ENCODE measurements around the gene STX1A.

DNA sequence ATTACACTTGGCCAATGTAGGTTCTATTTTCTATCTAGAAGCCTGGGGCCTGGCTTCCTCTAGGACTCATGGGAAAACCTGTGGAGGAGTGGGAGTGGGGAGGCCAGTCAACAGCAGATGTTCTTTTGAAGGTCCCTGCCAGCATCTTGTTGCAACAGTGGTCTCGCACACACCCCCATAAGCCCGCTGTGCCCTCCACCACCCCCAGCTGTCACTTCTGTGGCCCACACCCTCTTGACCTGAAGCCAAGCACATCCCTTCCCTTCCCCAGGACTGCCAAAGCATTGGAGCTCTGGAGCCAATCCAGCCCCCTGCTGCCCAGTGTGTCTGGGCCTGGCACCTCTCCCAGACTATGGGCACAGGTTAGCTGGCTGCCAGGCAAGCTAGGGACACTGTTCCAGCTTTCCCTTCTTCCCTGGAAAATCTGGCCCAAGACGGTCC, 1.9 kb upstream of the STX1A start:
- TF ChIP-seq POLR2AphosphoS5 (IDR thresholded peaks at IDR 0.05; ENCODE audit: low read depth, low read length) (no peak), POLR2A (IDR thresholded peaks at IDR 0.05; ENCODE audit: low read depth, low read length) (no peak), TAF1 (IDR thresholded peaks at IDR 0.05; ENCODE audit: borderline replicate concordance, low read depth, low read length) (no peak)
